Measurements from ENCODE around the gene RGS17.
"Not testable (repeated sequence)": the region's sequence is repeated elsewhere in the genome, so short reads cannot be mapped to it uniquely, and the experiment has no call there.

RGS17 gene

GRCh38 chr6:153023977-153024708 is 106.9 kb downstream of the RGS17 start:
- Histone ChIP-seq H3K4me1 (no peaks in the 10 kb centered on the region), H3K9me3 (no peaks in the 10 kb centered on the region), H3K36me3 (no peaks in the 10 kb centered on the region), H3K27me3 (no peaks in the 10 kb centered on the region), H3K27ac (no peak overlapping the region), H4K20me1 (no peaks in the 10 kb centered on the region), H3K9ac (no peak overlapping the region), H3K4me3 (no peak overlapping the region), H3K4me2 (no peak overlapping the region)
- no peak for TF ChIP-seq Cebpa-rat (IDR thresholded peaks at IDR 0.05)

GRCh38 chr6:153018355-153018754 is 112.7 kb downstream of the RGS17 start:
- Histone ChIP-seq H4K20me1 (no peaks in the 10 kb centered on the region), H3K9me3 (no peaks in the 10 kb centered on the region), H3K36me3 (no peaks in the 10 kb centered on the region), H3K4me2 (no peak overlapping the region), H3K4me1 (no peaks in the 10 kb centered on the region), H3K27me3 (no peaks in the 10 kb centered on the region), H3K4me3 (no peak overlapping the region), H3K27ac (no peak overlapping the region), H3K9ac (no peak overlapping the region)
- no peak for TF ChIP-seq Cebpa-rat (IDR thresholded peaks at IDR 0.05)

DNA sequence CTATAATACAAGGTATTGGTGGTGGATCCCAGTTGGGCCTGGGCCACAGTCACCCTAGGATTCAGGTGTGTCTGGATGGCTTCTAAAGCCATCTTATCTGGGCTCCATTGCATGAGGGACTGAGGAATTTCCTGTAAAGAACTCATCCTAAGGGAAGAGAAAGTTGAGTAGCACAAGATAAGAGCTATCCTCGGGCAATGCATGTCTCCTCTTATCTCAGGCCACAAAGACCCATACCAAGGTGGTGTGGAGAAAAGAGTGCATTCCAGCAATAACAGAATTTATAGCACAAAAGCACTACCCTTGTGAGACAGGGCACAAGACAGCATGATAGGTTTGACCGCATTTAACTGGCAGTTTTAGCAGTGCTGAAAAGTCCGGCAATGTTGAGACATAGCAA is 114.2 kb downstream of the RGS17 start:
- Histone ChIP-seq H3K9me3 (no peaks in the 10 kb centered on the region), H3K9ac (no peak overlapping the region), H3K27ac (no peak overlapping the region), H3K36me3 (no peaks in the 10 kb centered on the region), H3K4me2 (no peak overlapping the region), H4K20me1 (no peaks in the 10 kb centered on the region), H3K4me3 (no peak overlapping the region), H3K4me1 (no peaks in the 10 kb centered on the region), H3K27me3 (no peaks in the 10 kb centered on the region)
- no peak for TF ChIP-seq Cebpa-rat (IDR thresholded peaks at IDR 0.05)

- H4K20me1 ChIP-seq: no peaks in the 10 kb centered on the region
- no peak overlapping the region for H3K4me2 ChIP-seq
- no peak for TF ChIP-seq Cebpa-rat (IDR thresholded peaks at IDR 0.05)
- no peaks in the 10 kb centered on the region for H3K9me3 ChIP-seq
- H3K4me3 ChIP-seq: no peak overlapping the region
- H3K4me1 ChIP-seq: no peaks in the 10 kb centered on the region
- H3K27me3 ChIP-seq: no peaks in the 10 kb centered on the region
- no peak overlapping the region for H3K9ac ChIP-seq
- no peaks in the 10 kb centered on the region for H3K36me3 ChIP-seq
- H3K27ac ChIP-seq: no peak overlapping the region
These were observed 115.9 kb downstream of the RGS17 start for GRCh38 chr6:153015094-153015640.

GRCh38 chr6:153013438-153013837 is 117.6 kb downstream of the RGS17 start:
- no peak overlapping the region for H3K4me2 ChIP-seq
- H3K9ac ChIP-seq: no peak overlapping the region
- no peaks in the 10 kb centered on the region for H3K36me3 ChIP-seq
- H3K4me3 ChIP-seq: no peak overlapping the region
- H4K20me1 ChIP-seq: no peaks in the 10 kb centered on the region
- H3K9me3 ChIP-seq: no peaks in the 10 kb centered on the region
- no peaks in the 10 kb centered on the region for H3K27me3 ChIP-seq
- TF ChIP-seq Cebpa-rat (IDR thresholded peaks at IDR 0.05): no peak
- no peak overlapping the region for H3K27ac ChIP-seq
- H3K4me1 ChIP-seq: no peaks in the 10 kb centered on the region

- Histone ChIP-seq H3K9me3 (no peaks in the 10 kb centered on the region), H3K27me3 (no peaks in the 10 kb centered on the region), H4K20me1 (no peaks in the 10 kb centered on the region), H3K4me1 (no peaks in the 10 kb centered on the region), H3K4me2 (no peak overlapping the region), H3K4me3 (no peak overlapping the region), H3K27ac (no peak overlapping the region), H3K9ac (no peak overlapping the region), H3K36me3 (no peaks in the 10 kb centered on the region)
- TF ChIP-seq Cebpa-rat (IDR thresholded peaks at IDR 0.05): no peak
These were observed 118.2 kb downstream of the RGS17 start for GRCh38 chr6:153012856-153013255.

DNA sequence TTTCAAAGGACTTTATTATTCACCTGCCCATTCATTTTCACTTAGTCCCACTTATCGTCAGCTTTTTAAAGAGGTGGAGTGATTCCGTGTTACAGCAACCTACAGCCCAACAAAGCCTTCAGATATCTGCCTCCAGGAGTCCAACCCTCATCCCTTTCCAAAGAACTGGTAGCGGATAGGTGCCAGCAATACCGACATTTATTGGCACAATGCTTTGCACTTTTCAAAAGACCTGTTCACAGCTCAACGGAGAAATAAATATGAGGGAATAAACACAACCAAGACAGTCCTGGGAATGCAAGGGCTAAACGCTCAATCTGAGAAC is 127.8 kb downstream of the RGS17 start:
- peaks cover 10% of the 10 kb centered on the region for H3K36me3 ChIP-seq
- H3K4me3 ChIP-seq: peak overlapping the region; percentile 87
- no peaks in the 10 kb centered on the region for H3K9me3 ChIP-seq
- H3K9ac ChIP-seq: peak overlapping the region; percentile 94
- peaks cover 35% of the 10 kb centered on the region for H4K20me1 ChIP-seq
- no peak for TF ChIP-seq Cebpa-rat (IDR thresholded peaks at IDR 0.05)
- peak overlapping the region; percentile 89 for H3K4me2 ChIP-seq
- peaks cover 38% of the 10 kb centered on the region for H3K4me1 ChIP-seq
- peak overlapping the region; percentile 90 for H3K27ac ChIP-seq
- no peaks in the 10 kb centered on the region for H3K27me3 ChIP-seq

DNA sequence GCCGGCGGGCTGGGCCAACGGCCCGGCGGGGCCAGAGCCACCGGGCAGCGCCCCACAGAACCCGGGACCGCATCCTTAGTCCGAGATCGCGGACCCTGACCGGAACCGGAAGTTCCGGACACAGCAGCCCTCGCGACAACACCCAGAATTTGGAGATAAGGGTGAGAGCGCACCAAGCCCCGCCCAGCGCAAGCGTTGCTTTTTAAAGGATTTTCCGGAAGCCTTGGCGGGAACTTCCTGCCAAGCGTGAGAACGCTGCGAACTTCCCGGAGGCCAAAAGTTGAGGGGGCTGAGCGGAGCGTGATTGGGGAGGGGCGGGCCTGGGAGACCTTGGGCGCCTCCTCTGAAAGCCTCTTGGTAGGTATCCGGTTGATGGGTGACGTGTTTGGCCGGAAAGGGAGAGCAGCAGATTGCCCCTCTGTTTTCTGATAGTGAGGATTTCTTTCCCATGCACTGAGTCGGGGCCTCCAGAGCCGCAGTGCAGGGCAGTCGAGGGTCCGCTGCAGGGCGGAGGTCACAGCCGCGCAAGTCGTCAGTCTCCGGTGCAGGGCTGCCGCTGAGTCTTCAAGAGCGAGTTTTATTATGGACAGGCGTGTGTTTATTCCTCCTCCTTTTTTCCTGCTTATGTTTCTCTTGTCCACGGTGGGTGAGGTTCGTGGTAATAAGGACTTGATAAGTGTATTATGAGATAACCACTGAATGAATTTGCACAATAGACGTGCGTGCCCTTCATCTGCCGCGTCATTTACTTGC is 128.3 kb downstream of the RGS17 start, which contains the start of gene MTRF1L:
MTRF1L (minus strand) TSS at position 97 of the 753 bp plus-strand sequence; CDS start at position 73, 24 bp downstream.
- H3K9me3 ChIP-seq: no peaks in the 10 kb centered on the region
- peak within 1 kb of the TSS; percentile 87 for H3K4me3 ChIP-seq
- H3K27ac ChIP-seq: peak within 1 kb of the TSS; percentile 90
- peaks cover 38% of the 10 kb centered on the region for H3K4me1 ChIP-seq
- H3K27me3 ChIP-seq: no peaks in the 10 kb centered on the region
- no peak for TF ChIP-seq Cebpa-rat (IDR thresholded peaks at IDR 0.05)
- H3K36me3 ChIP-seq: peaks cover 15% of the 10 kb centered on the region
- peak within 1 kb of the TSS; percentile 94 for H3K9ac ChIP-seq
- peaks cover 38% of the 10 kb centered on the region for H4K20me1 ChIP-seq
- H3K4me2 ChIP-seq: peak within 1 kb of the TSS; percentile 89

- no peaks in the 10 kb centered on the region for H3K9me3 ChIP-seq
- H3K27me3 ChIP-seq: no peaks in the 10 kb centered on the region
- peaks cover 38% of the 10 kb centered on the region for H3K4me1 ChIP-seq
- H3K27ac ChIP-seq: peak overlapping the region; percentile 90
- H4K20me1 ChIP-seq: peaks cover 46% of the 10 kb centered on the region
- peak overlapping the region; percentile 89 for H3K4me2 ChIP-seq
- peaks cover 23% of the 10 kb centered on the region for H3K36me3 ChIP-seq
- H3K4me3 ChIP-seq: peak overlapping the region; percentile 87
- TF ChIP-seq Cebpa-rat (IDR thresholded peaks at IDR 0.05): no peak
- H3K9ac ChIP-seq: peak overlapping the region; percentile 94
These were observed 129.1 kb downstream of the RGS17 start for GRCh38 chr6:153001767-153002612.

- peaks cover 35% of the 10 kb centered on the region for H3K36me3 ChIP-seq
- H3K4me1 ChIP-seq: peaks cover 38% of the 10 kb centered on the region
- H3K4me3 ChIP-seq: peak overlapping the region; percentile 87
These were observed 130.3 kb downstream of the RGS17 start for GRCh38 chr6:153000790-153001189.

More at GRCh38 chr6:153000790-153001189, 130.3 kb downstream of the RGS17 start:
- H3K4me2 ChIP-seq: peak overlapping the region; percentile 89
- not testable (repeated sequence) for H3K9me3 ChIP-seq, H3K27me3 ChIP-seq, H3K27ac ChIP-seq
- peak overlapping the region; percentile 94; the same call in 1 of the 2 replicates for H3K9ac ChIP-seq
- peaks cover 58% of the 10 kb centered on the region for H4K20me1 ChIP-seq

All from BLaER1 (cell line).